Smooth muscle cell (in vitro differentiated cells): Measurements from ENCODE around the gene NGEF. TPM values are rescaled to one million over a fixed set of nuclear protein-coding genes. Genes with fewer than 3 reads are reported as not detected.
"Not testable (repeated sequence)": the region's sequence is repeated elsewhere in the genome, so short reads cannot be mapped to it uniquely, and the experiment has no call there.

Experiments used
- DNase-seq: peaks from one replicate; lab custom pipeline; 2025; ENCODE audit not compliant: unreplicated experiment; lab: John Stamatoyannopoulos, UW
- H2AFZ ChIP-seq: fragments of 200-600 bp; sonication (generic); 2 replicates; pipeline ENCODE4 v1.6.0; 2016; ENCODE audit warnings: antibody characterized with exemption, low read depth, mild to moderate bottlenecking
- H3F3A ChIP-seq: fragments of 200-600 bp; sonication (generic); 2 replicates; pipeline ENCODE4 v1.6.0; 2017; ENCODE audit warnings: antibody characterized with exemption, low read depth
- H3K27ac ChIP-seq: fragments of 200-600 bp; sonication (generic); 2 replicates; pipeline ENCODE4 v1.5.1; 2016; ENCODE audit warnings: low read depth, mild to moderate bottlenecking
- H3K27me3 ChIP-seq: fragments of 200-600 bp; sonication (generic); 2 replicates; pipeline ENCODE4 v1.6.1; 2016; ENCODE audit warnings: low read depth, mild to moderate bottlenecking
- H3K36me3 ChIP-seq: fragments of 200-600 bp; sonication (generic); 2 replicates; pipeline ENCODE4 v1.5.1; 2016; ENCODE audit warnings: low read depth
- H3K4me1 ChIP-seq: fragments of 200-600 bp; sonication (generic); 2 replicates; pipeline ENCODE4 v1.5.1; 2016; ENCODE audit warnings: low read depth
- H3K4me2 ChIP-seq: fragments of 200-600 bp; sonication (generic); 2 replicates; pipeline ENCODE4 v1.6.0; 2016; ENCODE audit warnings: mild to moderate bottlenecking
- H3K4me3 ChIP-seq: fragments of 200-600 bp; sonication (generic); 2 replicates; pipeline ENCODE4 v1.5.1; 2016; ENCODE audit warnings: mild to moderate bottlenecking
- H3K79me2 ChIP-seq: fragments of 200-600 bp; sonication (generic); 2 replicates; pipeline ENCODE4 v1.6.0; 2016; ENCODE audit warnings: low read depth, mild to moderate bottlenecking
- H3K9ac ChIP-seq: fragments of 200-600 bp; sonication (generic); 2 replicates; pipeline ENCODE4 v1.6.0; 2016; ENCODE audit warnings: low read depth
- H3K9me3 ChIP-seq: fragments of 200-600 bp; sonication (generic); replicated peaks from 2 replicates; pipeline ENCODE4 v1.5.1; 2016; ENCODE audit warnings: low read depth
- H4K20me1 ChIP-seq: fragments of 200-600 bp; sonication (generic); 2 replicates; pipeline ENCODE4 v1.6.0; 2016; ENCODE audit warnings: low read depth
- CTCF ChIP-seq: fragments of 200-600 bp; sonication (generic); IDR thresholded peaks from 2 replicates; pipeline ENCODE4 v1.5.1; 2017; ENCODE audit warnings: borderline replicate concordance, mild to moderate bottlenecking, antibody characterized with exemption; ENCODE audit not compliant: insufficient read depth, poor library complexity, severe bottlenecking
- WGBS: methylation state at CpG from one replicate; pipeline ENCODE4 v1.1.7; 2016; ENCODE audit warnings: low lambda C conversion rate; 5-methylcytosine and 5-hydroxymethylcytosine counted together
- polyA plus RNA-seq: library from polyadenylated mRNA; unstranded; fragments of >200 nt; fragmentation: Nextera tagmentation; extraction: Ambion mirVana; gene quantifications from 2 replicates; pipeline ENCODE4 v1.2.1, GENCODE V29; 2016
- total RNA-seq: library from RNA; depleted of rRNA; stranded (reverse); fragments of >200 nt; gene quantifications from 2 replicates; pipeline ENCODE4 v1.2.3, GENCODE V29; 2014

NGEF gene
- total and polyA plus RNA-seq, 2 experiments from 2014 or later, result 0.09 TPM; not detected in 1

- Histone ChIP-seq H3K27me3 (no peaks in the 10 kb centered on the region), H3K36me3 (no peaks in the 10 kb centered on the region), H3K27ac (no peak overlapping the region), H3F3A (no peaks in the 10 kb centered on the region), H3K9ac (no peak overlapping the region), H3K9me3 (no peaks in the 10 kb centered on the region), H2AFZ (no peak overlapping the region), H3K79me2 (no peaks in the 10 kb centered on the region), H4K20me1 (no peaks in the 10 kb centered on the region), H3K4me3 (no peak overlapping the region), H3K4me1 (no peaks in the 10 kb centered on the region), H3K4me2 (no peak overlapping the region)
- 94% methylated on average over 2 of the region's 2 CpGs for WGBS
- no peak for TF ChIP-seq CTCF
- no peak for DNase-seq
Observed at GRCh38 chr2:233020454-233020853, 7.4 kb upstream of the NGEF start.

GRCh38 chr2:233019610-233020009 is 6.6 kb upstream of the NGEF start:
- H3K36me3 ChIP-seq, H3K27me3 ChIP-seq, H4K20me1 ChIP-seq, H3K4me3 ChIP-seq, H2AFZ ChIP-seq, H3K27ac ChIP-seq, H3K4me1 ChIP-seq, H3F3A ChIP-seq, H3K4me2 ChIP-seq, DNase-seq, H3K9ac ChIP-seq, H3K9me3 ChIP-seq, H3K79me2 ChIP-seq: not testable (repeated sequence)
- WGBS, result 91% methylated on average over 4 of the region's 4 CpGs

DNA sequence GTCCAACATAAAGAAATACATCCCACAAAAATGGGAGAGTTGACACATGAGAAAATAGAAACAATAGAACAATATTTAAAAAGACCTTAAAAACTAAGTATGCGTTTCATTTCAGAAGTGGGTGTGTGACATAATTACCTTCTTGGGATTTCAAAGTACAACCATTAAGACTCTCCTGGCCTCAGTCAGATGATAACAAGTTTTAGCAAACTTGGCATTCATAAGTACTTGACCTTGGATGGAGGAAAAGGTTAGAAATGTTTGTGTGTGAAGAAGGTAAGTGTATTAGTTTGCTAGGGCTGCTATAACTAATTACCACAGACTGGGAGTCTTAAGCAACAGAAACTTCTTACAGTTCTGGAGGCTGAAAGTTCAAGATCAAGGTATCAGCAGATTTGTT is 4.9 kb upstream of the NGEF start:
- Histone ChIP-seq H3K79me2 (no peaks in the 10 kb centered on the region), H3K27ac (no peak overlapping the region), H2AFZ (no peak overlapping the region), H3K4me2 (no peak overlapping the region), H3K4me1 (no peaks in the 10 kb centered on the region), H3K9ac (no peak overlapping the region), H4K20me1 (no peaks in the 10 kb centered on the region), H3K27me3 (no peaks in the 10 kb centered on the region), H3F3A (no peaks in the 10 kb centered on the region), H3K4me3 (no peak overlapping the region), H3K9me3 (no peaks in the 10 kb centered on the region), H3K36me3 (no peaks in the 10 kb centered on the region)
- 100% methylated on average over 1 of the region's 1 CpG for WGBS
- no peak for TF ChIP-seq CTCF
- no peak for DNase-seq

- H3K4me2 ChIP-seq, result no peak overlapping the region
- H2AFZ ChIP-seq, result no peak overlapping the region
- H3F3A ChIP-seq, result no peaks in the 10 kb centered on the region
- no peaks in the 10 kb centered on the region for H3K9me3 ChIP-seq
- no peaks in the 10 kb centered on the region for H4K20me1 ChIP-seq
- no peak overlapping the region for H3K9ac ChIP-seq
- DNase-seq, result no peak
- H3K4me1 ChIP-seq, result no peaks in the 10 kb centered on the region
- WGBS, result 96% methylated on average over 1 of the region's 1 CpG
- no peak for TF ChIP-seq CTCF
- no peaks in the 10 kb centered on the region for H3K36me3 ChIP-seq
- H3K27me3 ChIP-seq, result no peaks in the 10 kb centered on the region
- no peaks in the 10 kb centered on the region for H3K79me2 ChIP-seq
- no peak overlapping the region for H3K27ac ChIP-seq
- H3K4me3 ChIP-seq, result no peak overlapping the region
Observed at GRCh38 chr2:233015019-233015645, 2.1 kb upstream of the NGEF start.
